A172 (cell line): ENCODE data around the gene ME3. TPM values are rescaled to one million over a fixed set of nuclear protein-coding genes. Genes with fewer than 3 reads are reported as not detected.
A peak's percentile ranks its signal among the peaks of the same experiment; 100 is the strongest.
"Not testable (repeated sequence)": the region's sequence is repeated elsewhere in the genome, so short reads cannot be mapped to it uniquely, and the experiment has no call there.

Experiments used
- DNase-seq: peaks from one replicate; pipeline ENCODE4 v3.0.0-alpha.2; 2015; ENCODE audit warnings: low spot score
- total RNA-seq: library from RNA; depleted of rRNA; stranded (reverse); fragments of >200 nt; shearing (Covaris generic); gene quantifications from 2 replicates; pipeline ENCODE4 v1.2.3, GENCODE V29; 2014

ME3 gene
- total RNA-seq, 1 experiment from 2014 or later: 4.2 TPM

- DNase-seq: no peak
Measured at GRCh38 chr11:86621854-86622253, 50.6 kb downstream of the ME3 start.

- DNase-seq: no peak
Measured at GRCh38 chr11:86620891-86621521, 51.4 kb downstream of the ME3 start.

- DNase-seq: not testable (repeated sequence)
Measured at GRCh38 chr11:86619428-86619827, 53.0 kb downstream of the ME3 start.

GRCh38 chr11:86617502-86617901, 54.9 kb downstream of the ME3 start:
- DNase-seq: no peak

- DNase-seq: no peak
Measured at GRCh38 chr11:86615487-86615886, 56.9 kb downstream of the ME3 start.

- DNase-seq: no peak
Measured at GRCh38 chr11:86610559-86611341, 61.7 kb downstream of the ME3 start.

- peak; percentile 59 for DNase-seq
Measured at GRCh38 chr11:86608251-86608799, 64.1 kb downstream of the ME3 start.

- DNase-seq: peak; percentile 14
Measured at GRCh38 chr11:86606836-86607481, 65.5 kb downstream of the ME3 start.

GRCh38 chr11:86606270-86606835, 66.1 kb downstream of the ME3 start:
- no peak for DNase-seq

GRCh38 chr11:86596861-86597586, 75.4 kb downstream of the ME3 start:
- no peak for DNase-seq

- DNase-seq: no peak
Measured at GRCh38 chr11:86595955-86596354, 76.5 kb downstream of the ME3 start.

- no peak for DNase-seq
Measured at GRCh38 chr11:86595451-86595850, 77.0 kb downstream of the ME3 start.

GRCh38 chr11:86594746-86595145, 77.7 kb downstream of the ME3 start:
- peak; percentile 40 for DNase-seq

GRCh38 chr11:86593833-86594232, 78.6 kb downstream of the ME3 start:
- no peak for DNase-seq

GRCh38 chr11:86592659-86593451, 79.6 kb downstream of the ME3 start:
- peak; percentile 92 for DNase-seq

- peak; percentile 18 for DNase-seq
Measured at GRCh38 chr11:86592047-86592591, 80.3 kb downstream of the ME3 start.

GRCh38 chr11:86591631-86592030, 80.8 kb downstream of the ME3 start:
- no peak for DNase-seq

- DNase-seq: no peak
Measured at GRCh38 chr11:86589856-86590589, 82.4 kb downstream of the ME3 start.

GRCh38 chr11:86589204-86589603, 83.2 kb downstream of the ME3 start:
- DNase-seq: no peak
